GM21619 (cell line): ENCODE results near the gene ROBO1.

Source experiments
- ATAC-seq: cut with Tn5 transposase; IDR thresholded peaks from one replicate; pipeline ENCODE4 v1.9.1; 2021; ENCODE audit not compliant: unreplicated experiment

ROBO1 gene

DNA sequence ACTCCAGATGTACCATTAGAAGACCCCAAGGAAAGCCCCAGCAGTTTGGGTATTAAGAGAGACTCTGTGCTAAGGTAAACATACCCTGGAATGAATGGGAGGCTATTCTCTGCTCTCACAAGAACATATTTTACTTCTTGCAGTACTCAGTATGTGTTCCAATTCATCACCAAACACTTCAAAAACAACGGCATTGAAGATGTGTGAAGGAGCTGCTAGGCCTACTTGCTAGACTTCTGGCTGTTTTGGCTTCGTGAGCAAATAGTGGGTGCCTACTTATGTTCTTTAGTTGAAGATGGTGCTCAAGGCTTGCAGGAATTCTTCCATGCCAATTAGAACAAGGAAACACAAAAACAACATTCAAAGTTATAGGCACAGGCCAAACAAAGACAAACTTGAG lies 514.5 kb downstream of the ROBO1 start:
- ATAC-seq, result no peak

DNA sequence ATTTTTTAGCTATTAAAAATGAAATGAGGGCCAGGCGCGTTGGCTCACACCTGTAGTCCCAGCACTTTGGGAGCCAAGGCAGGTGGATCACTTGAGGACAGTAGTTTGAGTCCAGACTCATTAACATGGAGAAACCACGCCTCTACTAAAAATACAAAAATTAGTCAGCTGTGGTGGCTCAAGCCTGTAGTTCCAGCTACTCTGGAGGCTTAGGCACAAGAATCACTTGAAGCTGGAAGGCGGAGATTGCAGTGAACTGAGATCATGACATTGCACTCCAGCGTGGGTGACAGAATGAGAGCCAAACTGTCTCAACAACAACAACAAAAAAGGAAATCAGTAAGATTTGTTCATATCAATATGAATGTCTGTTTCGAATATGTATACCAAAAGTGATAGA lies 517.1 kb downstream of the ROBO1 start:
- no peak for ATAC-seq

DNA sequence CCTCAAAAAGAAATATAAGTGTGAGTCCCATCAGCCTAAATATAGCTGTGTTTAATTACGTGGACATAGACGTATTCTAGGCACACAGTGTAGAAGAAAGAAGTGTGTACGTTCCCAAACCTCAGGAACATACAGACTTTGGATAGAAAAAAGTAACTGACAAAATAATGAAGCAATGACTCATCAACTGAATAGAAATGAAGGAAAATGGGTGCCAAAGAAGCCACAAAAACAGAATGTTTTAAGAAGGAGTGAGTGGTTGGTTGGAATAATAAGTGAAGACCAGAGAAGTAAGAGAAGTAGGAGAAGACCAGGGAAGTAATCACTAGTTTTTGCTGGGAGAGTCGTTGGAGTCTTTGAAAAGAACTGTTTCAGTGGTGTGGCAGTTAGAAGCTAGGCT lies 518.1 kb downstream of the ROBO1 start:
- ATAC-seq, result no peak

DNA sequence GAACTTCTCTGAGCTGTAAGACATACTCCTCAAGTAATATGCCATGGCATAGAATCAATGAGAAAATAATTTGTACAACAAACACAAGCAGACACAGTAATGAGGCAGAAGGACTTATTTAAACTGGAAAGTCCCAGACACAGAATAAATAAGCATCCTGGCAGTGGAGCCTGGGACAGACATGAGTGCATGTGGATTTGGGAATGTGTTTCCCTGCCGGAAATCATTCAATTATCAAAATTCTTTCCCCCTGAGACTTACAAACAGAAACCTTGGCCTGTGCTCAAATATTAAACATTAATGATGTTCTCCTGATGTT lies 520.1 kb downstream of the ROBO1 start:
- no peak for ATAC-seq

DNA sequence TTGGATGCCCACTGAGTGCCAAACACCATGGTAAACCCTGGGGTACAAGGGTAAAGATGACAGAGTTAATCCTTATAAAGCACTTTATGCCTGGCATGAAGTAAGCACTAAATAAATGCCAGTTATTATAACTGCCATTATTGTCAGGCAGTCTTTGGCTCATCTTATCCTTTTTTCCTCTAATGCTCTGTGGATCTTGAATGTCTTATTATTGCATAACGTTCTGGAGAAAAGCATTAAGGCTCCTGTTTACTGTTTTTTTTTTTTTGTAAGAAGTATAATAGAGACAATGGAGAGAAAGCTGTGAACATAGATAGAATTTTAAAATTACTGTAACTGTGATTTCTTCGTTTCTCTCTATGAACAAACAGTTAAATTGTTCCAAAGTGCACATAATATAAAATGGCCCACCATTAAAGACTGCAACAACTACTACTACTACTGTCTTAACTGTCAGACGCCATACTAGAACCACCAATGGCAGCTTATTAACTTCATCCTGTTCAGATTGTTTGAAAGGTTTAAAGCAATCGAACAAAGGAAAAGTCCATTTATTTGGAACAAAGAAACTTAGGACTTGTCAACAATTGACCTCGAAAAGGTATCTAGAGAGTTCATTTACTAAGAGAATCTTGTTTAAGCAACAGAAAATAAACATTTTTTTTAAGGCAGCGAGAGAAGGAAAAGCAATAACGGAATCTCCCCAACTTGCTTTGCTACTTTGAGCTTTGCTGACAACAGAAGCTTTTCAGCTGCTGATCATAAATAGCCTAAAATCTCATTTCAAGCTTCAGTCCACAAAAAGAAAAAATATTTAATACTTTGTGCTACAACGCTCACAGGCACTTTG lies 520.7 kb downstream of the ROBO1 start:
- no peak for ATAC-seq

DNA sequence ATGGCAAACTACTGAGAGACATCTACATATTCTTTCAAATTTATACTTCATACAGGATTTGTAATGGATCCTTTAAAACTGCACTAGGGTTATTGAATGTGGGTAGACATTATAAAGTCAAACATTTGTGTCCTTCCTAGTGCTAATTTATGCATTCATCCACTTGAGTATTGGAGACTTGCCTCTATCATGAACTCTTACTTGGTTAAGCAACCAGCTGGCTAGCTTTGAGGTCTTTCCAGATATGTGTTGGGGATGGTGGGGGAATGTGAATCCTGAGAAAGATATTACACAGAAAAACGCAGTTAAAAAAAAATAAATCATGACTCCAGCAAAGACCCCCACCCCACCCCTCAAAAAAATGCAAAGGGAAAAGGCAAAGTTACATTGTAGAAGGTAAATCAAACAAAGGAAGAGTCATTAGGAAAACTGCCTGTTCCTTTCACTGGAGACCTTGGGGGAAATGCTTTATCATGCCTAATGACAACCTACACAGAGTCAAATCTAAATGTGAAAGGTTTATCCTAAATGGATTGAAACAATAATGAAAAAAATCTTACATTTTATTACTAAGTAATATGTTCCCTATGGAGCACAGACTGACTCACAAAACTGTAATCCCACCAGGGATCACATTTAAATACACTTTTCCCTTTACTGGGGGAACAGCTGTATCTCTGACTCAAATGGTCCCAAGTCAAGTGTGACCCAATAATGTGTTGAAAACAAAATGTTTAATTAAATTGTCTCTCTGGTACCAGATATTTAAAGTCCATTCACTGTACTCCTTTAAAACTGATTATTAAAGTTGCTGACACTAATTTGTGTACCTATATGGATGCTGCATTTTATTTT lies 522.3 kb downstream of the ROBO1 start:
- ATAC-seq, result no peak

DNA sequence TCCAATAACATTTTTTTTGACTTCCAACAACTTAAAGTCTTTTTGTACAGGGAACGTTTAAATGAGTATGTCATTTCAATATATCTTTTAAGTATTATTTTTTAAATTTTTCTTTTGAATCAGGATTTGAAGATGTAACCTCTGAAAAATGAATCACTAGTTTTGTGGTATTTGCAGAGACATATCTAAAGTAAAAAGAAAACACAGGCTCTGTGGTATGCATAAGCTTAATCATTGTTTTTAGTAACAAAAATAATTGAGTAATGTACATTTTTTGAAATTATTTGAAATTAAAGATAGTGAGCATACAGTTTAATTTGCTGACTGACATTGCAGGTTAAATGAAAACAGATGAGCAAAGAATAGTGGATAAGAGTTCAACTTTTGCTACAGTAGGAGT lies 531.3 kb downstream of the ROBO1 start:
- ATAC-seq, result no peak

DNA sequence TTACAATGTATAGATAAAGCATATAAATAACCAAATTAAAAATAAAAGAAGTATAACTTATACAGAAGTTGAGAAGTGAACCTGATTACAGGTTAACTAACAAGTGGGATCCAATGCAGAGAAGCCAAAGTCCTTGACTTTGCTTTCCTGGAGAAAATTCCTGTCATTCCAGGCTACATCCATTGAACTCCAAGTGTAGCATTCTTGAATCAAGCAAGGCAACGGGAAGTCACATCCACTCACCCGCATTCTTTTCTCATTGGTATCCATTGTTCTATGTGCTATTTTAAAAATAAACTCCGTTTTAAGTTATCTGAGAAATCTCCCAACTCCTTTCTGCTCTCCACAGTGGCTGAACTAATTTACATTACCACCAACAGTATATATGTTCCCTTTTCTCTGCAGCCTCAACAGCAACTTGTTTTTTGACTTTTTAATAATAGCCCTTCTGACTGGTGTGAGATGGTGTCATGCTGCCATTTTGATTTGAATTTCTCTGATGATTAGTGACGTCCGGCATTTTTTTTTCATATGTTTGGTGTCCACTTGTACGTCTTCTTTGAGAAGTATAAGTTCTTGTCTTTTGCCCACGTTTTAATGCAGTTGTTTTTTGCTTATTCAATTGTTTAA lies 534.3 kb downstream of the ROBO1 start:
- no peak for ATAC-seq

DNA sequence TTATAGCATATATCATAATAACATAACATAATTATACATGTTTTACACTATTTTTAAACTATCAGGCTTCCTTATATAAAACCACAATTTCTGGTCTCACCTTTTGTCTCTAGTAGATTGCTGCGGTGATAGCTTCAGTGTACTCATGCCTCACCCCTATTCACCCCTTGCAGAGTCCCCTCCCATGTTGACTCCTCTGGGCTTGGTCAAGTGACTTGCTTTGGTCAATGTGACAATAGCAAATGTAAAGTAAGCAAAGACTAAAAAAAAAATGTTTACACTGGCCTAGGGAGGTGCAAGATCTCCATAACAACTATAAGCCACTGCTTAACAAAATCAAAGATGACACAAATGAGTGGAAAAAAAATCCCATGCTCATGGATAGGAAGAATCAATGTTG lies 537.5 kb downstream of the ROBO1 start:
- no peak for ATAC-seq

DNA sequence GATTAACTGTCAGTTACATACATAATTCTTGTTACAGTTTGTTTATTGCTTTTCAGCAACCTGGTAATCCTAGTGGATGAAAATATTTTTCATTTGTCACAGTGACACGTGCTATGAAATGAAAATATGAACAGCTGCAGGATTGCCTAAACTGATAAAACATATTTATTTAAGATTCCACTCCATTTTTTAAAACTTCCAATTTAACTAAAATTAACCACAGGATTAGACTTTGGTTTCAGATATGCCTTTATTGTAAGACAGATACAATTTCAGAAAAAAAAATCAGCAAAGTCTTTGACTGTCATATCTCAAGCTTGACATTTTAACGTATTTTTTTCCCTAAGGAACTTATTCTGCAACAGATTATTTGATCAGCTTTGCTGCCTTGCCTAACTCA lies 550.7 kb downstream of the ROBO1 start:
- ATAC-seq, result no peak

DNA sequence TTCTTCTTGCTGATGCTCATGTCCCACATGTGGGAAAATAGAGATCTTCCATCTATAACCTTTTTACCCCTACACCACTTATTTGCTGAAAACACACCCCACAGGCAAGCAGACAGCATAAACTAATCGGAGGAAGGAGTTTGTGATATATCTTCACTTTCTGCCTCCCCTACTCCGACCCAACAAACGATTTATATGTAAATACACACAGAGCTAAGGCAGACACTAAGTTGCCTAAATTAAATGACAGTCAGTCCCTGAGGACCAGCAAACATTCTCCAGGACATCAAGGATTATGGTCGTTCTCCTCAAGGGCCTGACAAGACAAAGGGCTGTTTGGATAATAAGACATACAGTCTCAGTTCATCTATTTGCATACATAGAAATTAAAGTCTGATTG lies 552.5 kb downstream of the ROBO1 start:
- no peak for ATAC-seq

DNA sequence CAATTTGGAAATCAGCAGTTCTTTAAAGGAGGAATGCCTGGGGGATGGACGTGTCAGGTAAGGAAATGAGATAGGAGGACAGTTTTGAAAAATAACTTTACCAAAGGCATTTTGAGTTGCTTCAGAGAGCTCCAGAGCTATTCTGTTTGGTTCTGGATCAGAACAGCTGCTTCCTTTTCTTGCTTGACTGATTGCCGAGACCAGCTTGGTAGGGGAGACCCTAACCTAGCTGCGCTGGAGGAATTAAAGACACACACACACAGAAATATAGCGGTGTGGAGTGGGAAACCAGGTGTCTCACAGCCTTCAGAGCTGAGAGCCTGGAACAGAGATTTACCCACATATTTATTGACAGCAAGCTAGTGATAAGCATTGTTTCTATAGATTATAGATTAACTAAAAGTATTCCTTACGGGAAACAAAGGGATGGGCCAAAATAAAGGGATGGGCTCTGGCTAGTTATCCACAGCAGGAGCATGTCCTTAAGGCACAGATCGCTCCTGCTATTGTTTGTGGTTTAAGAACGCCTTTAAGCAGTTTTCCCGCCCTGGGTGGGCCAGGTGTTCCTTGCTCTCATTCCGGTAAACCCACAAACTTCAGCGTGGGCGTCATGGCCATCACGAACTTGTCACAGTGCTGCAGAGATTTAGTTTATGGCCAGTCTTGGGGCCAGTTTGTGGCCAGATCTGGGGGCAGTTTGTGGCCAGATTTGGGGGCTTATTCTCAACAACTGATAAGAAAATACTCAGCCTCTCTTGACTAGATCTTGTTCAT lies 556.0 kb downstream of the ROBO1 start:
- ATAC-seq, result no peak

DNA sequence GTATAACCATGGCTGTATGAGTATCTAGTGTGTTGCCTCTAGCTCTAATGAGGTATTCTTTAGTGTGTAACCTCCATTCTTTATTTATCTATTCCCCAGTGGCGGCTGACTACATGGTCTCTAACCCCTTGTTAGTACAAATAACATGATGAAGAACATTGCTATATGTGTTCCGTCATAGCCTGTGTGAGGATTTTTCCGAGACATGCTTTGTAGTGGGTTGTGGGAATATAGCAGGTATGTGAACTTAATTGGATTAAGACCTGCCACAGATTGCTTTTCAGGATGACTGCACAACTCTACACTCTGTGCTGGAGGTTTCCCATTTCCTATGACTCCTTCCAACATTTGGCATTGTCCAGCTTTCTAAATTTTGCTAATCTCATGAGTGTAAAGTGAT lies 563.4 kb downstream of the ROBO1 start:
- no peak for ATAC-seq

DNA sequence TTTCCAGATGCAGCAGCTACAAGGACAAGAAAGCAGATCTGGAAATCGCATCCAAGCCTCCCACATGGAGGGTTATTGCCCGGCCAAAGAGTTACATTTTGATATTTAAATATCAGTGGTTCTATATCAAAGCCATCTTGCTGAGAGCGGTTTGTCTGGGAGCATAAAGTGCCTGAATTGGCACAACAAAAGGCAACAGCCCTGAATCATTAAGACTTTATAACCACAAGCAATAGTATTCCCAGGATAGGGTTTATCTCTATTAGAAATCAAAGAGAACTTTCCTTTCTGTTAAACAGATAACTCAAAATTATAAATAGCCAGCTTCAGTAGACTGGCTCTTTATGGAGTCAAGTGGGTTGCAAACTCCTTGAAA lies 564.7 kb downstream of the ROBO1 start:
- no peak for ATAC-seq

DNA sequence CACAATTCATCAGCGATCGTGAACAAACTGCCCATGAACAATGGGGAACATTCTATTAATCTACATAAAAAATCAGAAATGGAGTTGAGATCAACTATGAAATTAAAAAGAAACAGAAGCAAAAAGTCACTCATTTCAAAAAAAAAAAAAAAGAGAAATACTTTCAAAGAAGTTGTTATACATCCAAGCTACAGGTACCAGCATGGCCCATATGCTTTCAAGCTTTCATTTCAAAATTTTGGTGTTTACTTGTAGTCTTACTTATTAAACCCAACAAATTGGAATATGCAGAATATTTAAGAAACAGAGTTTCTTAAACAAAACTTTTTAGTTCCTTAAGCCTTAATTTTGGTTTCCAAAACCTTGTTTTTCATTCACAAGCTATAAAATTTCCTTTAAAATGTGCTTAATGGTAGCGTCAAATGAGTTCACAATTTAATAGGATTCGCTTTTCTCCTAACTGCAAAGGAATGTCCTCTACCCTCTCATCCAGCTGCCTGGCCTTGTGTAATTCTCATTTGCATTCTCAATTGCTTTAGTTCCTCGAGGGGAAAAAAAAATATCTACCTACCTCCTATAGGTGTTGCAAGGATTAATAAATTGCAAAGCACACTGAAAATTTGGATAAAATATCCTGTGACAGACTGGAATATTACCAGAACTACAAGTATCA lies 565.2 kb downstream of the ROBO1 start:
- ATAC-seq, result no peak

DNA sequence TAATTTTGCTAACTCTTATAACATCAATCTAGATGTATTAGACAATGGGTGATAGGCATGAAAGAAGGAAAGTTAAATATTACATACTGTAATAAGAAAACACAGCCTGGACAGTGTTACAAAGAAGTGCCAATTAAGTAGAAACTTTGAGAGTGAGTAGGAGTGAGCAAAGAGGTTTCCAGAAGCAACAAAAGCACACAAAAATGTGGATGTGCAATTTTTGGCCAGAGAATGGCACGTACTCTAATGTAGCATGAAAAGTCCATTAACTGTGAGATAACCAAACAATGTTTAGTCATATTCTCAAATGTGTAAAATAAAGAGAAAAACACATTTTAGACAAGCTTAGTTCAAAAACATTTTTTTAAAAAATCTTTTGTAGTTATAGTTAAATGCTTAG lies 567.3 kb downstream of the ROBO1 start:
- ATAC-seq, result no peak

DNA sequence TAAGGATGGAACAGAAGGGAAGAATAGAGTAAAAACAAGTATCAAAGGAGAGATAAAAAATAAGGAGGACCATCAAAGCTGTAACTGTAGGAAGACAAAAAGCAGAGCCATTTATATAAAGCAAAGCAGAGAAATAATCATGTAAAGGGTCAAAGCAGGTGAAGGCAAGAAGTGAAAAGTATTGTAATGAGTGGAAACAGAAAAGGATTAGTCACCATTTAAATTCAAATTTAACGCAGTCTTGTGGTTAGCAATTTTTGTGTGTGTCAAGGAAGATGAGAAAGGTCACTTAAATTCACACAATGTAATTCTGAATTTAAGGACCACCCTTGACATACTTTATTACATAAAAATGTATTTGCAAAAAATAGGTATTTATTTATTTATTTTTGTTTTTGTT lies 567.8 kb downstream of the ROBO1 start:
- ATAC-seq, result no peak

DNA sequence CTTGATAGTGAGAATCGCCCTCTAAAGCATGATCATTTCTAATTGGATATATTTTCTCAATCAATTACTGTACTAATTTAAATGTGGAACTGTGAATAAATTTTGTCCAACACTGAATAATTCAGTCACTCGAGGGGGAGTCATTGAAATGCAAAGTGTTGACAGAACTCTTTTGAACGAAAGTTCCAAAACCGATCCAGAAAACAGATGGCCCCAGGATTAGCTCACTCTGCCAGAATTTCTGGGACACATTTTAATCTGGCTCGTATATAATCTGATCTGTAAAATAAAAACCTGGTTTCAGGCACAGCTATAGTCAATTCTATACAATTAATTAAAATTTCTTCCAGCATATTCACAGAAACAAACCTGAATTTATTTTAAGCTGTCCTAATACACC lies 580.4 kb downstream of the ROBO1 start:
- ATAC-seq, result no peak

DNA sequence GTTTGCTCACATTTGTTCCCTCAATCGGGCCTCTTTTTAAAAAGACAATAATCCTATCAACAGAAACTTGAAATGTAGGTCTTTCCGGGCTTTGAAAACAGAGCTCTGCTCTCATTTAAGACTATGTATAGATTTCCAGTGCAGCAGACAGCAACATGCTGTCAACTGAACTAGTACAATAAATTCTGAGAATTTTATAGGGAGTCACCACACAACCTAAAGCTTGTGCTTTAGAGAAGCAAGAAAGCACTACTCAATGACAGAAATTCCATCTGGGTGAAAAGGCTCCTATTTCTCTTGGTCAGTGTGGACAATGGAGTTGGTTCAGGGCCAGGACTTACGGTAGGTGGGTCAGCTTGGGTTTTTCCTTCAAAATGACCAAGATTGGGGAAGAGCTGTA lies 583.5 kb downstream of the ROBO1 start:
- no peak for ATAC-seq

DNA sequence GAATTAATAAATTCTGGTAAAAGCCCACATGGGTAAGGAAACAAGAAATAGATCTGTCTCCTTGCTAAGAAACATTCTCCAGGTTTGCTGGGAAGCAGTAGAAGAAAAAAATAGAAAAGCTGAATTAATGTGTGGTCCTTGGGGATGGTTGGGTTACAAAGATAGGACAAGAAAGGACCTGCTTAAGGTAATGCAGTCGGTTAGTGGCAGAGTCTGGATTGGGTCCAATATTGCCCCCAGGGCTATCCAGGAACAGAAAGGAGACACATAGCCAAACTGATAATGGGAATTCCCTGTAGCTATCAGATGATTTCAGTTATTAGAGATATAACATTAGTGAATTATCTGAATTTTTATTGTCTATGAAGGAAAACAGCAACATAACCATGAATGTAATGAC lies 584.3 kb downstream of the ROBO1 start:
- ATAC-seq, result no peak
